GM18517 (cell line): ENCODE data around the gene DYNLL2.
"Not testable (repeated sequence)": the region's sequence is repeated elsewhere in the genome, so short reads cannot be mapped to it uniquely, and the experiment has no call there.

Source experiments
- ATAC-seq: cut with Tn5 transposase; IDR thresholded peaks from one replicate; pipeline ENCODE4 v1.9.1; 2021; ENCODE audit warnings: mild to moderate bottlenecking, moderate library complexity; ENCODE audit not compliant: unreplicated experiment

DYNLL2 gene

GRCh38 chr17:58066401-58066800 is 16.8 kb upstream of the DYNLL2 start:
- no peak for ATAC-seq

DNA sequence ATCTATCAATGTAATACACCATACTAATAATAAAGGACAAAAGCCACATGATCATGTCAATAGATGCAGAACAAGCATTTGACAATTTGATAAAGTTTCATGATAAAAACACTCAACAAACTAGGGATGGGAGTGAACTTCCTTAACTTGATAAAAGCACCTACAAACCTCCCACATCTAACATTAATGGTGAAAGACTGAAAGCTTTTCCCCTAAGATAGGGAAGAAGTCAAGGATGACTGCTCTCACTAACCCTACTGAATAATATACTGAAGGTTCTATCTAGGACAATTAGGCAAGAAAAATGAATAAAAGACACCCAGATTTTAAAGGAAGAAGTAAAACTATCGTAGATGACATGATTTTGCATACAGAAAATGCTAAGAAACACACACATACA is 10.4 kb upstream of the DYNLL2 start:
- ATAC-seq: no peak

DNA sequence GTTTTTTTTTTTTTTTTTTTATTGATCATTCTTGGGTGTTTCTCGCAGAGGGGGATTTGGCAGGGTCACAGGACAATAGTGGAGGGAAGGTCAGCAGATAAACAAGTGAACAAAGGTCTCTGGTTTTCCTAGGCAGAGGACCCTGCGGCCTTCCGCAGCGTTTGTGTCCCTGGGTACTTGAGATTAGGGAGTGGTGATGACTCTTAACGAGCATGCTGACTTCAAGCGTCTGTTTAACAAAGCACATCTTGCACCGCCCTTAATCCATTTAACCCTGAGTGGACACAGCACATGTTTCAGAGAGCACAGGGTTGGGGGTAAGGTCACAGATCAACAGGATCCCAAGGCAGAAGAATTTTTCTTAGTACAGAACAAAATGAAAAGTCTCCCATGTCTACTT is 10.0 kb upstream of the DYNLL2 start:
- ATAC-seq: not testable (repeated sequence)

- ATAC-seq: not testable (repeated sequence)
Measured at GRCh38 chr17:58074406-58074805, 8.8 kb upstream of the DYNLL2 start.

- ATAC-seq: no peak
Measured at GRCh38 chr17:58079300-58080033, 3.8 kb upstream of the DYNLL2 start.

- no peak for ATAC-seq
Measured at GRCh38 chr17:58081646-58082340, 1.4 kb upstream of the DYNLL2 start.

DNA sequence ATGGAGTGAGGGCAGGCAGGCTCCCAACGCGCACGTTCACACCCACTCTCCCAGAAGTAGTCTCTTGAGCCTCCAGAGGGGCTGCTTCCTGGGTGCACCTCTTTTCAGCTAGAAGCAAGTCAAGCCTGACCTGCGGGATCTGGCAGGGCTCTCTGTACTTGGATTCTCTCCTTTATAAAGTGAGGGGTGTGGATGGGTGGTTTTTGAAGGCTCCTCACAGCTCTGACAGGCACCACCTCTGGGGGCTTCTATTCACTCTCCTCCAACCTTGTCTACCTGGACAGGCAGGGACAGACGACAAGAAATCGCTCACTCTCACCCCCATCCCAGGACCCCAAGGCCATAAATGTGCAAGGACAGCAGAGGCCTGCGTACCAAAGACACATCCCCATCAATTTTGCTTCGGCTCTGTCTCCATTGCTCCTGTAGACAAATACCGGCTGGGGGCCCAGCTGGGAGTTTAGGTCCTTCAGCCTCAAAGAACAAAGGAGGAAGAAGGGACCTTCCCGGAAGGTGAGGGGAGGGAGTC is 814 bp upstream of the DYNLL2 start:
- no peak for ATAC-seq

- ATAC-seq: peak; percentile 47
Measured at GRCh38 chr17:58083491-58084316, 485 bp downstream of the DYNLL2 start.

DNA sequence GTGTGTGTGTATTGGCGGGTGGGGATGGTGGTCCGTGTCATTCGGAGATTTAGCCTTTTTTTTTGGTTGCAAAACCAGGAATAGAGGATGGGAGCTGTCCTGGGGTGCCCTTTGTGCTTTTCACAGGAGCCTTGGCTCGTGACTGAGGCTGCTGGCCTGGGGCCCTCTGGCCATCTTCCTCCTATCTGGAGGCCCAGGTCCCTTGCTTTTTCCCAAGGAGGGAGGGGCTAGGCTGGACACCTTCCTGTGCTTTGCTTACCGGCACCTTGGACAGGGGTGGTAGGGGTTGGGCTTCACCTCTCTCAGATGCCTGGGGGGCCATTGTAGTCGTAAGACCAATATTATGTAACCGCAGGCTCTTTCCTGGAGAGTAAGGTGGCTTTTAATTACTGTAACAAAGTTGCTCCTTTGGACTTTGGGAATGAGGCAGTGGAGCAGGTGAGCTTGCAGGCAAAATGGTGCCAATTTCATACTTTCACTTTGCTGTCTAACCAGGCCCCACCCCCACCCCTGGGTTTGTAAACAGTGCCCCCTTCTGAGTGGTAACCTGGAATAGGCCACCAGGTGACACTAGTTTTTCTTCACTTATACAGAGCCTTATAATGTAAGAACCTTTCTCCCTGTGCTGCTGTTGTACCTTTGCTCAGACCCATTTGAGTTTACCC is 1.2 kb downstream of the DYNLL2 start:
- peak; percentile 17 for ATAC-seq

- ATAC-seq: no peak
Measured at GRCh38 chr17:58085039-58085715, 2.0 kb downstream of the DYNLL2 start.

DNA sequence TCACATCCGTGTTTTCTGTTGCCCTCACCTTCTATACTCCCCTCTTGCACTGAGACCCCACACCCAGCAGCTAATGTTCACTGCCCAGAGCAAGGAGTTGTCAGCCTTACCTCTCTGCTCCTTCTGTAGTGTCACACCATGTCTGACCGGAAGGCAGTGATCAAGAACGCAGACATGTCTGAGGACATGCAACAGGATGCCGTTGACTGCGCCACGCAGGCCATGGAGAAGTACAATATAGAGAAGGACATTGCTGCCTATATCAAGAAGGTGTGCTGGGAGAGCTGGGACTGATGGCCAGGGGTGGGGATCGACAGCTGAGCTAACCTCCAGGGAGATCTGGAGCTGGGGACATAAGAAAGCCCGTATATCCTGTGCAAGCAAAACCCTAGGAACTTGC is 3.7 kb downstream of the DYNLL2 start:
- no peak for ATAC-seq

- no peak for ATAC-seq
Measured at GRCh38 chr17:58088624-58089023, 5.4 kb downstream of the DYNLL2 start.

GRCh38 chr17:58089111-58089510 is 5.9 kb downstream of the DYNLL2 start:
- no peak for ATAC-seq

- ATAC-seq: no peak
Measured at GRCh38 chr17:58091024-58091567, 7.9 kb downstream of the DYNLL2 start.

DNA sequence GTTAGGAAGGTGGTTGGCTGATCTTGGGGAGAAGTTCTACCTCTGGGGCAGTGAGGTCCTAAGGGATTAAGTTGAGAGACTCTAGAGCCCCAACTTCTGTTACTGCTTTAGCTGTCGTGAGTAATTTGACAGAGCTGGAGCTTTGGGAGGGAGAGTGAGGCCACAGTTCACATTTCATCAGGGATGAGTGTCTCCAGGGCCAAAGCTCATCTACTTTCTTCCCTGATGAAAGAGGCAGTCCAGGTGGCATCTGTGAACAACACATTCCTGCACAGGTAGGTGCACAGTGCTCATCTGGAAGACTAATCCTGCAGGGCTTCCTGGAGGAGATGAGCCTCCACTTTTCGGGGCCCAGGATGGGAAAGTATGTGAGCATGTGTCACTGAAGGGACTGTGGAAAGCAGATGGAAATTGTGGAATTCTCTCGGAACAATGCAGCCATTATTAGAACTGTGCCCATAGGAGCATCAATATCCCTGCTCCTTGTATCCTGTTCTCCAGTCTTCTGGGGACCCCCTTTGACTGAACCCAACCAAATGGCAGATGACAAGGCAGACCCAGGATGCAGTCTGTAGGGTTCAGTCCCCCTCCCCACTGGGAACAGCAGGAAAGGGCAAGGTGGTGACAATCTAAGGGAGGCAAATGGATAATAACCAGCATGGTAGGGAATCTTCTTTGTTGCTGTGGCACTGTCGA is 9.0 kb downstream of the DYNLL2 start:
- ATAC-seq: no peak

- no peak for ATAC-seq
Measured at GRCh38 chr17:58092797-58093385, 9.7 kb downstream of the DYNLL2 start.

DNA sequence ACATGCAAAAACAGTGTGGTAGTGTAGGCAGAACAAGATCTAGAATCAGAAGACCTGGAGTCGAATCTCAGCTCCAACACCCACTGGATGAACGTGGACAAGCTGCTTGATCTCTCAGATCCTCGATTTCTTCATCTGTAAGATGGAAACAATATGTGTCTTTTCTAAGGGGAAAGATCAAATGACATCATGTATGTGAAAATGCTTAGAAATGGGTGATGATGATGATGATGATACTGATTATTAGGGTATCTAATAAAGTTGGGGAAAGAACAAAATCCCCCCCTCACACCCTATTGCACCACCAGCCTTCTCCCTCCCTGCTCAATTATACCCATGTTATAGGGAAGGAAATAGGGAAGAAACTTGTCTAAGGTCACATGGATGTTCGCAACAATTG is 10.9 kb downstream of the DYNLL2 start:
- no peak for ATAC-seq

DNA sequence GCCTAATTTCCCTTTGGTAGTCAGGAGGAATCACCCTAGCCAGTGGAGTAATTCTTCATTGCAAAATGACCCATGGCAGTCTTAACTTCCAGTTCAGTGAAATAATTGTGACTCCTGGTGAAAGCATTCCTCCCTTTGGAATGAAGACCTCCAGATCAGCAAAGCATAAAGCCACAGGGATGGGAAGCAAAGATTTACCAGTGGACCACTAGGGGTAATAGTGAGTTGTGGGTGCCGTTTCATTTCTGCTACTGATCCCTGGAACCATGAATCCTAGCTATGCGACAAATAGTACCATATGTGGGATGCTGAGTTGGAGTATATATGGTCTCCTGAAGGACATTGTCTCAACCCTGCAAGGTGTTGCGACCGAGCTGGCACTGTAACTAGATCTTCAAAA is 13.7 kb downstream of the DYNLL2 start:
- no peak for ATAC-seq
